H1 (cell line): ENCODE results near the gene SKIL. TPM values are rescaled to one million over a fixed set of nuclear protein-coding genes. Genes with fewer than 3 reads are reported as not detected.

Experiments
- CTCF ChIA-PET: fragments of 300-600 bp; sonication (Branson Sonifier 250); formaldehyde crosslinking; loops from one replicate; lab custom pipeline; 2021; ENCODE audit not compliant: partially characterized antibody; lab: Charles Lee
- POLR2A ChIA-PET: fragments of 300-600 bp; sonication (Branson Sonifier 250); formaldehyde crosslinking; loops from one replicate; lab custom pipeline; 2021; ENCODE audit warnings: inconsistent platforms; ENCODE audit not compliant: partially characterized antibody; lab: Charles Lee
- DNase-seq, 2 experiments: peaks; one replicate each; pipeline versions ENCODE4 v3.0.0 to v3.0.0-alpha.2; 2010 to 2022; ENCODE audit warnings: low spot score in 2 of 2, low read depth in 1 of 2, mixed read lengths in 1 of 2
- FAIRE-seq: peaks from 2 replicates; lab custom pipeline; 2011; peaks lifted over from hg19 to GRCh38; lab: Jason Lieb, UNC
- H2AFZ ChIP-seq: 2 replicates; pipeline ENCODE4 v1.8.1; 2012; ENCODE audit warnings: low read length, inconsistent platforms
- H2AK5ac ChIP-seq: 2 replicates; pipeline ENCODE4 v1.6.1; 2013; ENCODE audit warnings: low read depth, low read length
- H2BK120ac ChIP-seq: replicated peaks from 2 replicates; pipeline ENCODE3; 2013; ENCODE audit warnings: low read depth, low read length, inconsistent platforms
- H2BK12ac ChIP-seq: 2 replicates; pipeline ENCODE4 v1.6.1; 2013; ENCODE audit warnings: low read depth, low read length
- H2BK15ac ChIP-seq: 2 replicates; pipeline ENCODE4 v1.6.1; 2013; ENCODE audit warnings: low read length
- H2BK20ac ChIP-seq: 2 replicates; pipeline ENCODE4 v1.6.1; 2013; ENCODE audit warnings: low read length
- H2BK5ac ChIP-seq: 2 replicates; pipeline ENCODE4 v1.6.1; 2013; ENCODE audit warnings: low read depth, low read length
- H3K14ac ChIP-seq: 2 replicates; pipeline ENCODE4 v1.6.1; 2013; ENCODE audit warnings: inconsistent platforms; ENCODE audit not compliant: insufficient read length
- H3K18ac ChIP-seq: 2 replicates; pipeline ENCODE4 v1.6.1; 2013; ENCODE audit warnings: low read length; ENCODE audit errors: extremely low read depth
- H3K23ac ChIP-seq: 2 replicates; pipeline ENCODE4 v1.6.1; 2013; ENCODE audit warnings: inconsistent platforms; ENCODE audit not compliant: insufficient read length
- H3K23me2 ChIP-seq: 2 replicates; pipeline ENCODE4 v1.6.1; 2013; ENCODE audit warnings: low read depth, low read length
- H3K27ac ChIP-seq: 2 replicates; pipeline ENCODE4 v1.6.1; 2011; ENCODE audit warnings: low read depth, low read length, inconsistent platforms
- H3K27me3 ChIP-seq, 4 experiments: replicated peaks in 1 of 4; 1 replicate in 1 of 4; 2 replicates in 3 of 4; pipeline versions ENCODE4 v1.6.1 to v1.8.1; 2011 to 2013; ENCODE audit warnings: low read length in 3 of 4, mild to moderate bottlenecking in 3 of 4, inconsistent platforms in 2 of 4, mixed read lengths in 2 of 4, moderate library complexity in 1 of 4; ENCODE audit not compliant: control insufficient read depth in 3 of 4, insufficient read depth in 3 of 4; ENCODE audit errors: extremely low read depth in 1 of 4
- H3K36me3 ChIP-seq, 4 experiments: 2 replicates each; pipeline versions ENCODE4 v1.6.1 to v1.8.1; 2011 to 2013; ENCODE audit warnings: mild to moderate bottlenecking in 4 of 4, low read length in 3 of 4, moderate library complexity in 2 of 4, control low read depth in 1 of 4, inconsistent platforms in 1 of 4; ENCODE audit not compliant: insufficient read depth in 4 of 4, control insufficient read depth in 2 of 4
- H3K4ac ChIP-seq: replicated peaks from 2 replicates; pipeline ENCODE3; 2013; ENCODE audit warnings: low read length, low read depth, mixed read lengths, inconsistent platforms; ENCODE audit not compliant: insufficient read length
- H3K4me1 ChIP-seq, 4 experiments: replicated peaks in 1 of 4; 1 replicate in 1 of 4; 2 replicates in 3 of 4; pipeline versions ENCODE4 v1.6.1 to v1.8.1; 2011 to 2013; ENCODE audit warnings: low read length in 3 of 4, inconsistent platforms in 2 of 4, mixed read lengths in 1 of 4; ENCODE audit not compliant: insufficient read depth in 4 of 4, control insufficient read depth in 3 of 4
- H3K4me2 ChIP-seq, 2 experiments: 2 replicates each; pipeline versions ENCODE4 v1.6.1 to v1.8.1; 2011 to 2013; ENCODE audit warnings: low read depth in 2 of 2, low read length in 2 of 2, control low read depth in 1 of 2, inconsistent platforms in 1 of 2, mild to moderate bottlenecking in 1 of 2; ENCODE audit not compliant: insufficient read depth in 1 of 2
- H3K4me3 ChIP-seq, 4 experiments: fragments of 200-600, 300-600 bp in 1 of 4; sonication (generic), shearing (Covaris generic), sonication (Bioruptor Twin) in 1 of 4; 2 replicates each; pipeline versions ENCODE4 v1.5.1 to v1.8.1; 2011 to 2016; ENCODE audit warnings: low read length in 4 of 4, low read depth in 3 of 4, control low read depth in 2 of 4, inconsistent platforms in 2 of 4, mild to moderate bottlenecking in 2 of 4, mixed read lengths in 1 of 4, moderate library complexity in 1 of 4; ENCODE audit not compliant: insufficient read depth in 2 of 4; ENCODE audit errors: extremely low read depth in 1 of 4
- H3K56ac ChIP-seq: replicated peaks from 2 replicates; pipeline ENCODE3; 2013; ENCODE audit warnings: low read depth, mild to moderate bottlenecking, mixed read lengths, low read length, inconsistent platforms; ENCODE audit not compliant: insufficient read length
- H3K79me1 ChIP-seq: 2 replicates; pipeline ENCODE4 v1.6.1; 2013; ENCODE audit warnings: low read depth, low read length, control low read depth
- H3K79me2 ChIP-seq, 2 experiments: 2 replicates each; pipeline versions ENCODE4 v1.6.1 to v1.8.1; 2012 to 2013; ENCODE audit warnings: low read length in 2 of 2, mild to moderate bottlenecking in 2 of 2, inconsistent platforms in 1 of 2; ENCODE audit not compliant: insufficient read depth in 2 of 2, control insufficient read depth in 1 of 2
- H3K9ac ChIP-seq, 4 experiments: replicated peaks in 1 of 4; 1 replicate in 1 of 4; 2 replicates in 3 of 4; pipeline versions ENCODE4 v1.6.1 to v1.8.1; 2011 to 2013; ENCODE audit warnings: low read depth in 3 of 4, low read length in 3 of 4, control low read depth in 2 of 4, mild to moderate bottlenecking in 2 of 4, moderate library complexity in 2 of 4, inconsistent platforms in 1 of 4; ENCODE audit errors: extremely low read depth in 1 of 4
- H3K9me3 ChIP-seq, 2 experiments: 2 replicates each; pipeline versions ENCODE4 v1.6.1 to v1.8.1; 2012 to 2013; ENCODE audit warnings: mild to moderate bottlenecking in 2 of 2, moderate library complexity in 2 of 2, control low read depth in 1 of 2, inconsistent platforms in 1 of 2, low read depth in 1 of 2, low read length in 1 of 2, mixed read lengths in 1 of 2; ENCODE audit not compliant: insufficient read depth in 2 of 2
- H4K20me1 ChIP-seq, 2 experiments: replicated peaks in 1 of 2; 2 replicates each; pipeline versions ENCODE3 to v1.8.1; 2011 to 2013; ENCODE audit warnings: inconsistent platforms in 2 of 2, low read length in 2 of 2, mild to moderate bottlenecking in 1 of 2; ENCODE audit not compliant: insufficient read depth in 2 of 2, control insufficient read depth in 1 of 2
- H4K5ac ChIP-seq: 2 replicates; pipeline ENCODE4 v1.6.1; 2013; ENCODE audit warnings: low read length, low read depth, mixed read lengths, inconsistent platforms; ENCODE audit not compliant: insufficient read length
- H4K8ac ChIP-seq: 2 replicates; pipeline ENCODE4 v1.8.0; 2013; ENCODE audit warnings: mild to moderate bottlenecking, moderate library complexity, low read length, inconsistent platforms; ENCODE audit not compliant: insufficient read depth; ENCODE audit errors: extremely low read depth
- H4K91ac ChIP-seq: replicated peaks from 2 replicates; pipeline ENCODE3; 2013; ENCODE audit warnings: low read length, mixed read lengths, inconsistent platforms; ENCODE audit not compliant: insufficient read length
- CBX8 ChIP-seq: fragments of 300-800, 300-1000 bp; sonication (generic); IDR thresholded peaks from 2 replicates; pipeline ENCODE4 v1.7.1; 2016; ENCODE audit warnings: low read depth, low read length, borderline replicate concordance
- RAD21 ChIP-seq, 2 experiments: IDR thresholded peaks in 1 of 2; conservative IDR thresholded peaks in 1 of 2; 2 replicates each; pipeline ENCODE4 v1.6.1; 2011; ENCODE audit warnings: low read depth in 2 of 2, low read length in 2 of 2, improper control_type of control experiment in 1 of 2, inconsistent platforms in 1 of 2, mild to moderate bottlenecking in 1 of 2, moderate library complexity in 1 of 2
- SUZ12 ChIP-seq: fragments of 200-600 bp; sonication (generic); IDR thresholded peaks from 2 replicates; pipeline ENCODE4 v1.6.1; 2012; ENCODE audit warnings: mild to moderate bottlenecking, inconsistent platforms, low read length, moderate library complexity, mixed read lengths
- WGBS, 2 experiments: shearing (Covaris generic) in 1 of 2; methylation state at CpG; one replicate each; pipeline versions ENCODE4 v1.1.6 to v1.1.7; 2013 to 2015; ENCODE audit warnings: low lambda C conversion rate in 2 of 2, mixed read lengths in 2 of 2, inconsistent platforms in 1 of 2, low coverage in 1 of 2, missing lambda C conversion rate in 1 of 2; ENCODE audit not compliant: insufficient replicate concordance in 2 of 2, insufficient coverage in 1 of 2, insufficient read length in 1 of 2; ENCODE audit errors: extremely low coverage in 1 of 2, missing lambda C conversion rate in 1 of 2; 5-methylcytosine and 5-hydroxymethylcytosine counted together
- polyA plus RNA-seq, 7 experiments: library from polyadenylated mRNA; depleted of rRNA in 3 of 7; stranded (reverse) in 5 of 7; unstranded in 2 of 7; fragments of >200 nt in 5 of 7; fragments of 200-250 nt in 2 of 7; gene quantifications; 1 replicate in 5 of 7; 2 replicates in 1 of 7; 4 replicates in 1 of 7; pipeline versions ENCODE4 v1.2.1 to v1.2.3, GENCODE V29; 2011 to 2013; ENCODE audit warnings: missing spikeins in 2 of 7, mixed read lengths in 2 of 7
- total RNA-seq: library from RNA; stranded (reverse); fragmentation: NEBNext Ultra II Directional; extraction: Animal tissue kit (Norgen Biotek cat#: 25700); gene quantifications from 2 replicates; pipeline ENCODE4 v1.2.1, GENCODE V29; 2021
- TF ChIP-seq, protein P1 (sequence below), 3 experiments: IDR thresholded peaks; 1 replicate in 2 of 3; 2 replicates in 1 of 3; pipeline versions ENCODE4 v1.5.1 to v1.6.1; 2011; ENCODE audit warnings: low read length in 3 of 3, mild to moderate bottlenecking in 3 of 3, inconsistent platforms in 2 of 3, low read depth in 1 of 3, moderate library complexity in 1 of 3; ENCODE audit not compliant: insufficient read depth in 1 of 3; ENCODE audit errors: control extremely low read depth in 1 of 3

Gene SKIL
- total and polyA plus RNA-seq, 2 of the 8 experiments (the other 6 are each of a cell fraction or from before 2014, with no cell fraction given), result 13.2 to 277 TPM

DNA sequence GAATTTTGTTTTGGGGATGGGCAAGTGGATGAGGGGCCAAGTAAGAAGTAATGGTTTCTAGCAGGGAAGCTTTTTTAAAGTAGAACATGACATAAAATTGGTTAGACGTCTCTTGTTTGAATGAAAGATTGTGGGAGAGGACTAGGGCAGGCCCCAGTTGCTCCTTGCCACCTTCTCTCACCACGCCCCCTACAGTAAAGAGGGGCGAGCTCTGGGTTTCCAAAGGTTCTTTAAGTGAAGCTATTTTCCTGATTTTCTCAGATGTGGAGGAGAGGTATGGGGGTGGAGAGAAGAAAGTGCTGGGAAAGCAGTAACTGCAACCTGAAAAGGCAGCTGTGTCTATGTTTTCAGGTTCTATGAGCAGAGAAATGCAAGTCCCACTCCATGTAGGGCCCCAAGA lies 32.6 kb upstream of the SKIL start:
- peaks cover 0 to 11% (median 2%) of the 10 kb centered on the region in 4 experiments; a peak in 2 of 7 replicates for H3K4me1 ChIP-seq
- WGBS, 2 experiments, result 72% methylated on average over 3 of the region's 3 CpGs; no CpG with 5 or more reads in 1 of the 2 experiments

More for the DNA sequence above, 32.6 kb upstream of the SKIL start:
- Histone ChIP-seq H2AK5ac (no peak overlapping the region), H3K4ac (no peak overlapping the region), H2BK120ac (no peak overlapping the region), H4K20me1 (no peaks in the 10 kb centered on the region), H3K4me3 (no peak overlapping the region), H3K79me1 (no peaks in the 10 kb centered on the region), H4K8ac (no peak overlapping the region), H3K23me2 (no peaks in the 10 kb centered on the region; the same call in 1 of the 2 replicates), H2AFZ (0 out of 2 replicates have a peak overlapping the region, but pooled peaks have one; percentile 36), H3K18ac (no peak overlapping the region), H2BK5ac (no peak overlapping the region), H2BK20ac (peak overlapping the region; percentile 26; the same call in 1 of the 2 replicates), H2BK12ac (0 out of 2 replicates have a peak overlapping the region, but pooled peaks have one; percentile 27), H3K4me2 (no peak overlapping the region), H3K56ac (no peak overlapping the region), H4K5ac (no peak overlapping the region), H3K9ac (no peak overlapping the region)
- DNase-seq, result peak in 1 of 2 experiments; percentile 47
- no peak for FAIRE-seq
- TF ChIP-seq, protein P1, sequence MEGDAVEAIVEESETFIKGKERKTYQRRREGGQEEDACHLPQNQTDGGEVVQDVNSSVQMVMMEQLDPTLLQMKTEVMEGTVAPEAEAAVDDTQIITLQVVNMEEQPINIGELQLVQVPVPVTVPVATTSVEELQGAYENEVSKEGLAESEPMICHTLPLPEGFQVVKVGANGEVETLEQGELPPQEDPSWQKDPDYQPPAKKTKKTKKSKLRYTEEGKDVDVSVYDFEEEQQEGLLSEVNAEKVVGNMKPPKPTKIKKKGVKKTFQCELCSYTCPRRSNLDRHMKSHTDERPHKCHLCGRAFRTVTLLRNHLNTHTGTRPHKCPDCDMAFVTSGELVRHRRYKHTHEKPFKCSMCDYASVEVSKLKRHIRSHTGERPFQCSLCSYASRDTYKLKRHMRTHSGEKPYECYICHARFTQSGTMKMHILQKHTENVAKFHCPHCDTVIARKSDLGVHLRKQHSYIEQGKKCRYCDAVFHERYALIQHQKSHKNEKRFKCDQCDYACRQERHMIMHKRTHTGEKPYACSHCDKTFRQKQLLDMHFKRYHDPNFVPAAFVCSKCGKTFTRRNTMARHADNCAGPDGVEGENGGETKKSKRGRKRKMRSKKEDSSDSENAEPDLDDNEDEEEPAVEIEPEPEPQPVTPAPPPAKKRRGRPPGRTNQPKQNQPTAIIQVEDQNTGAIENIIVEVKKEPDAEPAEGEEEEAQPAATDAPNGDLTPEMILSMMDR (IDR thresholded peaks at IDR 0.05; ENCODE audit: control extremely low read depth in 1 of 3, insufficient read depth in 1 of 3, low read depth in 1 of 3, low read length in 3 of 3), result peak; percentile 3 to 25 (median 23); a peak in 2 of 4 replicates
- peak in 1 of 2 experiments; percentile 13; a peak in 1 of 4 replicates for TF ChIP-seq RAD21 (IDR thresholded peaks at IDR 0.05 in 1 of 2, conservative IDR thresholded peaks at IDR 0.05 in 1 of 2; ENCODE audit: low read depth in 2 of 2, low read length in 2 of 2)
- no peak for TF ChIP-seq SUZ12
- TF ChIP-seq CBX8, result no peak
- TF ChIP-seq, all 59 proteins: peak for 2
- peaks cover 0 to 6% (median 0%) of the 10 kb centered on the region in 4 experiments; a peak in 1 of 8 replicates for H3K36me3 ChIP-seq
- no peak overlapping the region for H3K23ac ChIP-seq
- H3K14ac ChIP-seq, result no peak overlapping the region
- ChIA-PET CTCF (interaction anchor here (0.8 to 2.0 kb wide), 12 partner anchors 9 to 487 kb away, joined by 3 to 8 read pairs (median 4); no protein-coding TSS in a partner anchor), POLR2A (interaction anchor here (1.1 kb wide), 1 partner anchor 32 kb away, joined by 5 read pairs; the partner anchor contains the start of gene SKIL)
- peaks cover 8 to 20% of the 10 kb centered on the region in 2 experiments for H3K9me3 ChIP-seq
- no peak overlapping the region for H4K91ac ChIP-seq
- peak overlapping the region; percentile 76; the same call in 1 of the 2 replicates for H2BK15ac ChIP-seq
- H3K79me2 ChIP-seq, result no peaks in the 10 kb centered on the region
- no peaks in the 10 kb centered on the region; a peak in 1 of 7 replicates for H3K27me3 ChIP-seq
- H3K27ac ChIP-seq, result no peak overlapping the region
